PC-3 (cell line): Measurements from ENCODE around the gene ANKIB1. TPM values are rescaled to one million over a fixed set of nuclear protein-coding genes. Genes with fewer than 3 reads are reported as not detected.

ENCODE experiments used
- ATAC-seq: fragments of 200-7000 bp; cut with Tn5 transposase; 2 replicates; pipeline ENCODE4 v1.9.1; 2020; ENCODE audit warnings: mild to moderate bottlenecking, moderate library complexity
- BruUV-seq: library from RNA; stranded (reverse); fragments of 400-500 nt; replicated peaks from 2 replicates; lab custom pipeline; 2021; lab: Mats Ljungman, UMichigan
- CTCF ChIA-PET: fragments of 300-600 bp; sonication (Branson Sonifier 250); formaldehyde crosslinking; loops from one replicate; lab custom pipeline; 2022; ENCODE audit warnings: antibody characterized with exemption; lab: Charles Lee
- POLR2A ChIA-PET: fragments of 300-600 bp; sonication (Branson Sonifier 250); formaldehyde crosslinking; loops from one replicate; lab custom pipeline; 2022; ENCODE audit warnings: antibody characterized with exemption; ENCODE audit not compliant: unreplicated experiment; lab: Charles Lee
- DNase-seq: peaks from one replicate; pipeline ENCODE4 v3.0.0-alpha.2; 2015
- H2AFZ ChIP-seq: fragments of 300-600 bp; sonication (generic); 2 replicates; pipeline ENCODE4 v1.6.0; 2016; ENCODE audit warnings: antibody characterized with exemption, low read length
- H3F3A ChIP-seq: fragments of 300-600 bp; sonication (generic); one replicate; pipeline ENCODE4 v1.6.0; 2017; ENCODE audit warnings: antibody characterized with exemption, low read length, control low read depth, mild to moderate bottlenecking; ENCODE audit not compliant: unreplicated experiment
- H3K27ac ChIP-seq: fragments of 300-600 bp; sonication (generic); 2 replicates; pipeline ENCODE4 v1.5.1; 2016; ENCODE audit warnings: mild to moderate bottlenecking, low read length
- H3K27me3 ChIP-seq: fragments of 300-600 bp; sonication (generic); 2 replicates; pipeline ENCODE4 v1.6.1; 2016; ENCODE audit warnings: low read length, mixed read lengths
- H3K36me3 ChIP-seq: fragments of 300-600 bp; sonication (generic); 2 replicates; pipeline ENCODE4 v1.6.1; 2016; ENCODE audit warnings: low read depth, mixed run types, low read length, mixed read lengths
- H3K4me1 ChIP-seq: fragments of 300-600 bp; sonication (generic); 2 replicates; pipeline ENCODE4 v1.5.1; 2016; ENCODE audit warnings: low read length; ENCODE audit not compliant: insufficient read depth
- H3K4me2 ChIP-seq: fragments of 300-600 bp; sonication (generic); 2 replicates; pipeline ENCODE4 v1.6.0; 2016; ENCODE audit warnings: low read length
- H3K4me3 ChIP-seq: fragments of 300-600 bp; sonication (generic); 2 replicates; pipeline ENCODE4 v1.5.1; 2016; ENCODE audit warnings: mild to moderate bottlenecking, low read length, mixed read lengths
- H3K79me2 ChIP-seq: fragments of 300-600 bp; sonication (generic); 2 replicates; pipeline ENCODE4 v1.6.1; 2017; ENCODE audit warnings: low read length, mixed read lengths
- H3K9ac ChIP-seq: fragments of 300-600 bp; sonication (generic); 2 replicates; pipeline ENCODE4 v1.6.0; 2016; ENCODE audit warnings: mild to moderate bottlenecking, low read length
- H3K9me2 ChIP-seq: fragments of 300-600 bp; sonication (generic); replicated peaks from 2 replicates; pipeline ENCODE4 v1.6.1; 2016; ENCODE audit warnings: mixed run types, low read length, mixed read lengths
- H3K9me3 ChIP-seq: fragments of 300-600 bp; sonication (generic); 2 replicates; pipeline ENCODE4 v1.6.1; 2016; ENCODE audit warnings: low read length, mixed read lengths
- H4K20me1 ChIP-seq: fragments of 300-600 bp; sonication (generic); 2 replicates; pipeline ENCODE4 v1.6.1; 2016; ENCODE audit warnings: low read length, mixed read lengths
- EZH2 ChIP-seq: fragments of 300-600 bp; sonication (generic); IDR thresholded peaks from one replicate; pipeline ENCODE4 v1.6.1; 2017; ENCODE audit warnings: antibody characterized with exemption, mild to moderate bottlenecking, low read length; ENCODE audit not compliant: unreplicated experiment
- EZH2phosphoT487 ChIP-seq: fragments of 300-600 bp; sonication (generic); IDR thresholded peaks from 2 replicates; pipeline ENCODE4 v1.6.1; 2018; ENCODE audit warnings: mild to moderate bottlenecking, antibody characterized with exemption, low read length, borderline replicate concordance
- intact Hi-C: fragments of 100-400 bp; cut with micrococcal nuclease; formaldehyde crosslinking; loops from 2 replicates; pipeline ENCODE4 v1.9.0; 2023
- total RNA-seq: library from RNA; depleted of rRNA; stranded (reverse); fragments of >200 nt; gene quantifications from 2 replicates; pipeline ENCODE4 v1.2.3, GENCODE V29; 2014
- TF ChIP-seq, protein P1 (sequence below): fragments of 300-600 bp; sonication (generic); conservative IDR thresholded peaks from 2 replicates; pipeline ENCODE4 v1.5.1; 2017; ENCODE audit warnings: antibody characterized with exemption, low read depth, mild to moderate bottlenecking, low read length

The ANKIB1 gene
- total RNA-seq, 1 experiment from 2014 or later = 32.1 TPM

DNA sequence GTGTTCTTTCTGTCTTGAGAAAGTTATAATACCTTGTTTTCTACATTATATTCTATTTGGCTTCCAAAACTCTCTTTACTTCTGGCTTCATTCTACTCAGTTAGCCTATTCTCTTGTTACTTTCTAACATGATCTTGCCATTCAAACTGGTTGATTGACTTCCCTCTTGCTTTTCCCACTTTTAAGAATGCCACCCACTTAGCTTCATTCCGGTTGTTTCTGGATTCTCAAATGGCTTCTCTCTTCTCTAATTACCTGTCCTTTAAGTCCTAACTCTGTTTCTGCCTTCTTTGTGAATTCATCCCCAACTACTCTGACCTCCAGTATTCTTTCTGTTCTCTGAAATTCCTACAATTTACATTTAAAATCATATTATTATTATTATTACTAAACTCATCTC lies 52.0 kb downstream of the ANKIB1 start:
- Histone ChIP-seq H3K4me2 (no peak overlapping the region), H3K9ac (no peak overlapping the region), H2AFZ (no peak overlapping the region), H3K4me1 (no peaks in the 10 kb centered on the region), H3K9me3 (no peaks in the 10 kb centered on the region), H3K27me3 (no peaks in the 10 kb centered on the region), H3F3A (no peaks in the 10 kb centered on the region), H3K27ac (no peak overlapping the region), H3K79me2 (peaks cover 11% of the 10 kb centered on the region; the same call in 1 of the 2 replicates), H3K36me3 (peaks cover 5% of the 10 kb centered on the region), H3K4me3 (no peak overlapping the region), H4K20me1 (0 out of 2 replicates have a peak, but pooled peaks cover 4% of the 10 kb centered on the region), H3K9me2 (no peaks in the 10 kb centered on the region)
- TF ChIP-seq, protein P1, sequence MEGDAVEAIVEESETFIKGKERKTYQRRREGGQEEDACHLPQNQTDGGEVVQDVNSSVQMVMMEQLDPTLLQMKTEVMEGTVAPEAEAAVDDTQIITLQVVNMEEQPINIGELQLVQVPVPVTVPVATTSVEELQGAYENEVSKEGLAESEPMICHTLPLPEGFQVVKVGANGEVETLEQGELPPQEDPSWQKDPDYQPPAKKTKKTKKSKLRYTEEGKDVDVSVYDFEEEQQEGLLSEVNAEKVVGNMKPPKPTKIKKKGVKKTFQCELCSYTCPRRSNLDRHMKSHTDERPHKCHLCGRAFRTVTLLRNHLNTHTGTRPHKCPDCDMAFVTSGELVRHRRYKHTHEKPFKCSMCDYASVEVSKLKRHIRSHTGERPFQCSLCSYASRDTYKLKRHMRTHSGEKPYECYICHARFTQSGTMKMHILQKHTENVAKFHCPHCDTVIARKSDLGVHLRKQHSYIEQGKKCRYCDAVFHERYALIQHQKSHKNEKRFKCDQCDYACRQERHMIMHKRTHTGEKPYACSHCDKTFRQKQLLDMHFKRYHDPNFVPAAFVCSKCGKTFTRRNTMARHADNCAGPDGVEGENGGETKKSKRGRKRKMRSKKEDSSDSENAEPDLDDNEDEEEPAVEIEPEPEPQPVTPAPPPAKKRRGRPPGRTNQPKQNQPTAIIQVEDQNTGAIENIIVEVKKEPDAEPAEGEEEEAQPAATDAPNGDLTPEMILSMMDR = no peak
- no peak for TF ChIP-seq EZH2
- no peak for TF ChIP-seq EZH2phosphoT487
- DNase-seq = no peak
- ATAC-seq = no peak
- ChIA-PET CTCF (no interaction called here), POLR2A (no interaction called here)
- BruUV-seq = no TSS peak
- intact Hi-C loops = no loop called here

DNA sequence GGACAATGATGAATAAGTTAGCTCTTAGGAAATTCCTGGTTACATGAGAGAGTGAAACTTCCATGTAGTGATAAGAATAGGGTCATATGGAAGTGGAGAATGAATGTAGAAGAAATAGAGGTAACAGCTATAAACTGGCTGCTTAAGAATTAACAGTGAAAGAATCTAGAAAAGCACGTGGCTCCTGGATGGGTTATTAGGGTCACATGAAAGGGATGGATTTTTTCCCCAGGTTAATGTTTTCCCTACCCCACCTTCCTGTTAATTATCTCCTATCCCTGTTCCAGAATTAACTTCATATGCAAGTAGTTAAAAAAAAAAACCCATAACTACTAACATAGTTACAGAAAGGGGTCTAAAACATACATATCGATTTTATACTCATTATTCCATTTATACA lies 58.0 kb downstream of the ANKIB1 start:
- no peak overlapping the region for H2AFZ ChIP-seq
- H3K27me3 ChIP-seq = no peaks in the 10 kb centered on the region
- DNase-seq (no peak), ATAC-seq (no peak)
- no peaks in the 10 kb centered on the region for H4K20me1 ChIP-seq
- H3K79me2 ChIP-seq = no peaks in the 10 kb centered on the region
- CTCF ChIA-PET = no interaction called here
- TF ChIP-seq EZH2 = no peak
- no peak for TF ChIP-seq EZH2phosphoT487
- TF ChIP-seq, protein P1 = no peak
- H3F3A ChIP-seq = no peaks in the 10 kb centered on the region
- no peaks in the 10 kb centered on the region for H3K9me2 ChIP-seq
- intact Hi-C loops = no loop called here
- POLR2A ChIA-PET = no interaction called here
- no peak overlapping the region for H3K9ac ChIP-seq
- H3K4me3 ChIP-seq = no peak overlapping the region
- H3K4me2 ChIP-seq = no peak overlapping the region
- peaks cover 3% of the 10 kb centered on the region for H3K36me3 ChIP-seq
- no TSS peak for BruUV-seq
- H3K27ac ChIP-seq = no peak overlapping the region
- H3K9me3 ChIP-seq = no peaks in the 10 kb centered on the region
- no peaks in the 10 kb centered on the region for H3K4me1 ChIP-seq

DNA sequence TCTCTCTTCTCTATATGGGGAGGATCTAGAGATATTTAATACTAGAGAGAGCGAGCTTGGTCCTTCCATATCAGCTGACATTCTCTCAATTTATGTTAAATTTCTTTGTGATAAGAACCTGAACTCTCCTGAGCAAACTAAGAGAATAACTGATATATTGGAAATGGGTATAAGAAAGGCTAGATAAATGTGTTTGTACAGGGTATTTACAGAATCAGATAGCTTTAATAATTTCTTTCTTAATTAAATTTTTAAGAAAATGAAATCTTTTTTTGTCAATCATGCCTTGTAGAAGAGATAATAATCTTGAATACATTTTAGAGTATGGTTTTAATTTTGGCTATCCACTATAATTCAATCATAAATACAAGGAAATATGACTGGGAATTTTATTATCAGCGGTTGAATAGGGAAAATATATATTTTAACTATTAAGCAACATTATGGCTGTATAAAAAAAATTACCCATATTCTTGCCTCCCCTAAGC lies 58.7 kb downstream of the ANKIB1 start:
- H3K4me2 ChIP-seq = no peak overlapping the region
- DNase-seq = no peak
- no peaks in the 10 kb centered on the region for H3K79me2 ChIP-seq
- H3K9me3 ChIP-seq = no peaks in the 10 kb centered on the region
- H3K9ac ChIP-seq = no peak overlapping the region
- ChIA-PET CTCF (no interaction called here), POLR2A (no interaction called here)
- no peaks in the 10 kb centered on the region for H4K20me1 ChIP-seq
- no peaks in the 10 kb centered on the region for H3F3A ChIP-seq
- no peak for TF ChIP-seq EZH2
- no peak for TF ChIP-seq EZH2phosphoT487
- TF ChIP-seq, protein P1 = no peak
- H3K4me1 ChIP-seq = peaks cover 6% of the 10 kb centered on the region
- H3K9me2 ChIP-seq = no peaks in the 10 kb centered on the region
- no peaks in the 10 kb centered on the region for H3K27me3 ChIP-seq
- no peak overlapping the region for H3K27ac ChIP-seq
- no TSS peak for BruUV-seq
- no peak overlapping the region for H2AFZ ChIP-seq
- no peak overlapping the region for H3K4me3 ChIP-seq
- intact Hi-C loops = no loop called here
- H3K36me3 ChIP-seq = no peaks in the 10 kb centered on the region
- no peak for ATAC-seq
